Right lobe of liver (tissue), 6 donors: ENCODE measurements around the gene BAIAP2L2. TPM values are rescaled to one million over a fixed set of nuclear protein-coding genes. Genes with fewer than 3 reads are reported as not detected.

Experiments
- ATAC-seq, 4 donors: fragments of 200-7000 bp; cut with Tn5 transposase; one replicate each; pipeline ENCODE4 v1.9.1; 2020; ENCODE audit warnings: mild to moderate bottlenecking in 4 of 4, moderate library complexity in 4 of 4
- DNase-seq, 3 donors: peaks; one replicate each; pipeline ENCODE4 v3.0.0-alpha.2; 2020
- H3K27ac ChIP-seq, 3 donors: fragments of 200-600 bp; one replicate each; pipeline ENCODE4 v1.8.0; 2022
- H3K27me3 ChIP-seq, 2 donors: fragments of 200-600 bp; one replicate each; pipeline ENCODE4 v1.8.0; 2022
- H3K36me3 ChIP-seq, 4 donors: fragments of 200-600 bp; sonication (generic) in 1 of 4; one replicate each; pipeline versions ENCODE4 v1.5.1 to v1.8.0; 2017 to 2022; ENCODE audit warnings: control low read depth in 1 of 4
- H3K4me1 ChIP-seq, 4 donors: fragments of 200-600 bp; sonication (generic) in 1 of 4; one replicate each; pipeline versions ENCODE4 v1.5.1 to v1.8.0; 2017 to 2022; ENCODE audit warnings: control low read depth in 1 of 4
- H3K4me3 ChIP-seq, 3 donors: fragments of 200-600 bp; one replicate each; pipeline ENCODE4 v1.8.0; 2022
- H3K9me3 ChIP-seq, 4 donors: fragments of 200-600 bp; sonication (generic) in 1 of 4; one replicate each; pipeline versions ENCODE4 v1.5.1 to v1.8.0; 2017 to 2022; ENCODE audit warnings: control low read depth in 1 of 4
- CTCF ChIP-seq, 4 donors: fragments of 200-600 bp in 3 of 4; fragments of 450-650 bp in 1 of 4; IDR thresholded peaks; one replicate each; pipeline versions ENCODE4 v1.5.1 to v1.8.0; 2016 to 2022; ENCODE audit warnings: antibody characterized with exemption in 4 of 4, mild to moderate bottlenecking in 2 of 4
- POLR2A ChIP-seq: fragments of 450-650 bp; IDR thresholded peaks from one replicate; pipeline ENCODE4 v1.6.1; 2017; ENCODE audit warnings: antibody characterized with exemption, mild to moderate bottlenecking
- WGBS: methylation state at CpG from one replicate; pipeline ENCODE4 v1.1.6; 2018; ENCODE audit warnings: low coverage, low lambda C conversion rate; ENCODE audit not compliant: insufficient coverage; ENCODE audit errors: missing lambda C conversion rate; 5-methylcytosine and 5-hydroxymethylcytosine counted together
- intact Hi-C, 2 donors: fragments of 100-400 bp; cut with DNase I; formaldehyde crosslinking; loops; one replicate each; pipeline versions ENCODE4 v1.11.2 to v1.14.1; 2022
- total RNA-seq, 6 experiments: library from RNA; depleted of rRNA in 2 of 6; stranded (reverse); fragments of >200 nt in 2 of 6; fragmentation: NEBNext Ultra II Directional in 3 of 6; extraction: Animal tissue kit (Norgen Biotek cat#: 25700) in 3 of 6; gene quantifications; one replicate each; pipeline versions ENCODE4 v1.1.0 to v1.2.4, GENCODE V29; 2016 to 2023
- donor health status: DM: no; HTN: yes; CAD: no.
- donor health status: DM: no; HTN: no; CAD: no.
- donor health status: DM: no; HTN: no; CAD: no.
- donor health status: DM: no; HTN: yes; CAD: no.
- donor health status: DM: no; HTN: yes; CAD: no.

BAIAP2L2 gene
- total RNA-seq, 6 experiments from 2014 or later: 0.79 to 5.0 (median 1.4) TPM

GRCh38 chr22:38136607-38137006, 26.1 kb upstream of the BAIAP2L2 start:
- DNase-seq (no peak), ATAC-seq (no peak)
- no peaks in the 10 kb centered on the region for H3K36me3 ChIP-seq
- peaks cover 0 to 4% (median 0%) of the 10 kb centered on the region in 4 donors for H3K4me1 ChIP-seq
- no peak overlapping the region for H3K27ac ChIP-seq
- intact Hi-C loops: no loop called here
- TF ChIP-seq POLR2A: no peak
- TF ChIP-seq CTCF (IDR thresholded peaks at IDR 0.05): no peak
- no CpG with 5 or more reads among the region's 1 CpG for WGBS
- no peaks in the 10 kb centered on the region for H3K27me3 ChIP-seq
- H3K4me3 ChIP-seq: no peak overlapping the region
- H3K9me3 ChIP-seq: no peaks in the 10 kb centered on the region

GRCh38 chr22:38135133-38135706, 24.7 kb upstream of the BAIAP2L2 start:
- Histone ChIP-seq H3K4me1 (no peaks in the 10 kb centered on the region), H3K27ac (no peak overlapping the region), H3K9me3 (no peaks in the 10 kb centered on the region), H3K4me3 (no peak overlapping the region), H3K36me3 (no peaks in the 10 kb centered on the region), H3K27me3 (no peaks in the 10 kb centered on the region)
- no peak for TF ChIP-seq CTCF (IDR thresholded peaks at IDR 0.05)
- no peak for TF ChIP-seq POLR2A
- ATAC-seq (peak in 2 of 4 donors; percentile 16 to 45), DNase-seq (peak in 2 of 3 donors; percentile 33 to 35)
- no CpG with 5 or more reads among the region's 4 CpGs for WGBS
- intact Hi-C loops: no loop called here

GRCh38 chr22:38133331-38133730, 22.8 kb upstream of the BAIAP2L2 start:
- intact Hi-C loops: no loop called here
- no peak overlapping the region for H3K27ac ChIP-seq
- H3K9me3 ChIP-seq: no peaks in the 10 kb centered on the region
- DNase-seq (peak in 2 of 3 donors; percentile 22 to 35), ATAC-seq (no peak)
- no peaks in the 10 kb centered on the region for H3K27me3 ChIP-seq
- H3K36me3 ChIP-seq: no peaks in the 10 kb centered on the region
- no peaks in the 10 kb centered on the region for H3K4me1 ChIP-seq
- no peak overlapping the region for H3K4me3 ChIP-seq
- TF ChIP-seq CTCF (IDR thresholded peaks at IDR 0.05): no peak
- TF ChIP-seq POLR2A: no peak
- WGBS: no CpG with 5 or more reads among the region's 4 CpGs

- ATAC-seq: peak in 1 of 4 donors; percentile 9
Measured at GRCh38 chr22:38132794-38133193, 22.3 kb upstream of the BAIAP2L2 start.

More at GRCh38 chr22:38132794-38133193, 22.3 kb upstream of the BAIAP2L2 start:
- H3K4me3 ChIP-seq: no peak overlapping the region
- H3K4me1 ChIP-seq: no peaks in the 10 kb centered on the region
- no peaks in the 10 kb centered on the region for H3K36me3 ChIP-seq
- DNase-seq: peak in 2 of 3 donors; percentile 43 to 48
- no peak overlapping the region for H3K27ac ChIP-seq
- no peaks in the 10 kb centered on the region for H3K27me3 ChIP-seq
- WGBS: no CpG with 5 or more reads among the region's 28 CpGs
- H3K9me3 ChIP-seq: no peaks in the 10 kb centered on the region
- TF ChIP-seq CTCF (IDR thresholded peaks at IDR 0.05) (no peak), POLR2A (no peak)
- intact Hi-C loops: no loop called here
